HFF-Myc (cell line): ENCODE measurements around the gene VPS35.
"Not testable (repeated sequence)": the region's sequence is repeated elsewhere in the genome, so short reads cannot be mapped to it uniquely, and the experiment has no call there.

ENCODE experiments used
- DNase-seq: peaks from one replicate; pipeline ENCODE4 v3.0.0-alpha.2; 2011; ENCODE audit warnings: low read depth; ENCODE audit errors: extremely low read depth
- H3K4me3 ChIP-seq: replicated peaks from 2 replicates; pipeline ENCODE4 v1.5.1; 2011; ENCODE audit warnings: low read depth, mild to moderate bottlenecking, control low read depth, low read length
- CTCF ChIP-seq: IDR thresholded peaks from 2 replicates; pipeline ENCODE4 v1.5.1; 2012; ENCODE audit warnings: mild to moderate bottlenecking, low read depth, low read length, control low read depth; ENCODE audit errors: missing control alignments

VPS35 gene

DNA sequence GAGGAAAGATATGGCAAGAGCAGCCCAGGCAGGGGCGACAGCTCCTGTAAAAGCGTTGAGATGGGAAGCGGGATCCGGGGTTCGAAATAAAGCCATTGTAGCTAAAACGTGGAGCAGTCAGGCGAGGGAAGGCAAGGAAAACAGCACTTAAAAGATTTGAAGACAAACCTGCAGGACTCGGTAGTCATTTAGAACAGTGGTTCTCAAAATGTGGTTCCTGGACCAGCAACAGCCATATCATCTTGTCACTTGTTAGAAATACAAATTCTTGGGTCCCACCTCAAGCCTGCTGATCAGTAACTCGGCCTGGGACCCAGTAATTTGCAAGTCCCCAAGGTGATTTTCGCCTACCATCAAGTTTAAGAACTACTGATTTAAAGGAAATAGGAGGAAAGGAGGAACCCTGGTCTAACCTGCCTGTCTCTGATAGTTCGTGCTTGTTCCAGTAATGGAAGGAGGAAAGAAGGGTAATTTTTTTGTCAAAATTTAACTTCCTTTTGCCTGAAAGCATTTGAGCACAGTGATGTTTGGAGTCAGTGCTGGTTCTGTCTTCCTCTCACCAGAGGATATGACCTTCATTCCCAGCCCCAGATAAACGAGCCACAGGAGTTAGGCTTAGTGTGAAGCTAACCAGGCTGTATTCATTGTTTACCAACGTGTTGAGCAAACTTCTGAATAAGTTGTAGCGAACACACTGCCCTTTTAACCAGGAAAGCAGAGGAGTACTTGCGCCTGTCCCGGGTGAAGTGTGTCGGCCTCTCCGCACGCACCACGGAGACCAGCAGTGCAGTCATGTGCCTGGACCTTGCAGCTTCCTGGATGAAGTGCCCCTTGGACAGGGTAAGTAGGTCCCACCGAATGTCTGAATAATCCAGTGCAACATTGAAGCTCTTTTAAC is 1.6 kb upstream of the VPS35 start:
- peak overlapping the region; percentile 74 for H3K4me3 ChIP-seq
- DNase-seq = no peak
- no peak for TF ChIP-seq CTCF

DNA sequence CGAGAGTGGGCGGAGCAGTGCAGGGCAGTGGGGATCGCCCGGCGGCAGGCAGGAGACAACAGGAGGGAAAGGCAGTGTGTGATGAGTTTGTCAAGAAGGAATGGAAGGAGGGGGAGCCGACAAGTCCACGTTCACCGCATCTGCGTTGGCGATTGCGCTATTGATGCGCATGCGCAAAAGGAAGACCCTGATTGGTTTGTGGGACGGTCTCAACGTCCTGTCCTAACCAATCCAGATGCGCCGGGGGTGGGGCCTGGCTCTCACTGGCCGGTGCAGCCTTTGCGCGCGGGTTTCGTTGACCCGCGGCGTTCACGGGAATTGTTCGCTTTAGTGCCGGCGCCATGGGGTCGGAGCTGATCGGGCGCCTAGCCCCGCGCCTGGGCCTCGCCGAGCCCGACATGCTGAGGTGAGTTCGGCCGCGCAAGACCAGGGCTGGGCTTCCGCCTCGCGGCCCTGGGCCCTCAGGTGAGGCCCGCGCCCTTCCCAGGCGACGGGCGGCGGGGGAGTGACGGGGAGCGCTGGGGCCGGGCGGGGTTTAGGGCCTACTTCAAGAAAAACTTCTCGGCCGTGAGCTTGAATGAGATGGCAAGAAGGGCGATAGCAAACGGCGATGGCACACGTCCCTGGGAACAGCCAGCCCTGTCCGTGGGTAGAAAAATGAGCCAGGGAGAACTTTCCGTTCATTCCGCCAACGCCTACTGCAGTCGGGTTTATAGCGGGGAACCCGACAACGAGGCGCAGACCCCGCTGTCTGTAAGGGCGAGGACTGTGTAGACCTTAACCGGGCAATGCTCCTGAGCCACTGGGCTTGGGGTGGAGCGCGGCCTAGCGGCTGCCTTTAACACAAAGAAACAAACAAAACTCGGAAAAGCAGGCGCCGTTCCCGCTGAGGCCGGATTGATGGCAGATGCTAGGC is 645 bp upstream of the VPS35 start, which contains the start of gene ORC6:
TSS of gene ORC6 (plus strand) at position 295 of the 916 bp plus-strand sequence. CDS start at position 342, 47 bp downstream.
- peak within 1 kb of the TSS; percentile 74 for H3K4me3 ChIP-seq
- TF ChIP-seq CTCF = peak; percentile 58
- DNase-seq = peak; percentile 37

DNA sequence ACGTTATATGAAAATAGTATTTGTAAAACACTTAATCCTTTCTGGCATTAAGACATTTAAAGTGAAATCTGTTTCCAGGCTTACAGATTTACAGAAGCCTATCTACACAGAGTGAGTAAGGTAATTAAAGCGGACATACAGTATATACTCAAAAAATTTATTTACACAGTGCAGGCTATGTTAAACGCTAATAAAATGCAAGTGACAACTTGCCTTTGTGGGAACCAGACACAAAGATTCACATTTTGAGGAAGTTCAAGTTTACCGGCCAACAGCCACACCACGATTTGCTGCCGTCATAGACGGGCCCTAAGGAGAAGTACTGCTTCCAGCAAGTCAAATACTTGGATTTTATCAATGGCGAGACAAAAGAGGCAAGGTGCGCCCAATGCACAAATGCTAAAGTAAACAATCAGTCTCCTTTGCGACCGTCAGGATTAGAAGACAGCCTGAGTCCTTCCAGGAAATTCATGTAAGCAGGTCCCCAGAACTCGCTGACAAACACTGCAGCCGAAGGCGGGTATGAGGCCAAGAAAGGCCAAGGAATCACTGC is 801 bp downstream of the VPS35 start:
- H3K4me3 ChIP-seq = peak overlapping the region; percentile 74
- peak; percentile 17 for DNase-seq
- TF ChIP-seq CTCF = no peak

- H3K4me3 ChIP-seq = peak overlapping the region; percentile 74
- no peak for TF ChIP-seq CTCF
- no peak for DNase-seq
Observed at GRCh38 chr16:46687486-46687885, 1.5 kb downstream of the VPS35 start.

- no peak for TF ChIP-seq CTCF
- peak overlapping the region; percentile 74 for H3K4me3 ChIP-seq
- no peak for DNase-seq
Observed at GRCh38 chr16:46686815-46687473, 2.0 kb downstream of the VPS35 start.

DNA sequence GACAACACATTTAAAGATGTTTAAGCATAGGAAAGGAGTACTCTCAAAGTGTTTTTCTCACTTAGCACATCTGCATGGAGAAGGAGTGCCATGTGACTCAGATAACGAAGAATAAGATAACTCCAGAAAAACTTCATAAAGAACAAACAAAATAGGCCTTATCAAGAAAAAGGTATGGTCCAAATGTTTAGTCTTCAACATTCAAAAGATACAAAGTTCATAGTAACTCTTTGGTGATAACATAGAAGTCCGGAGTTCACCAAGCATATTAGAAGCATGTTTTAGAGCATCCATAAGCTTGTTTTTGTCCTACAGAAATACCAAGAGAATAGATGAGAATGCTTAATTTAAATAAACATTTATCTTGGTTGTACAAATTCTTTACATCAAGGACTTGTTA is 7.1 kb downstream of the VPS35 start:
- H3K4me3 ChIP-seq, DNase-seq: not testable (repeated sequence)

DNA sequence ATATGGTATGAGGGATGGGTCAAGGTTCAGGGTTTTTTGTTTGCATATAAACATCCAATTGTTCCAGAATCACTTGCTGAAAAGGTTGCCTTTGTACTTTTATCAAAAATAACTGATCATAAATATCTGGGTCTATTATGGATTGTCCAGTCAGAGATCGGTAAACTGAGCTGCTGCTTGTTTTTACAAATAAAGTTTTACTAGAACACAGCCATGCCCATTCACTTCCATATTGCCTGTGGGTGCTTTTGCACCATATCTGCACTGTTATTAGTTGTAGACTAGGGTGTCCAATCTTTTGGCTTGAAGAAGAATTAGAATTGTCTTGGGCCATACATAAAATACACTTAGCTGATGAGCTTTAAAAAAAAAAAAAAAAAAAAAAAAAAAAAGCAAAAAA is 11.0 kb downstream of the VPS35 start:
- DNase-seq, H3K4me3 ChIP-seq: not testable (repeated sequence)
